ENCODE results near the gene MYO1E. TPM values are rescaled to one million over a fixed set of nuclear protein-coding genes. Genes with fewer than 3 reads are reported as not detected.
"Not testable (repeated sequence)": the region's sequence is repeated elsewhere in the genome, so short reads cannot be mapped to it uniquely, and the experiment has no call there.

Gene MYO1E
- total RNA-seq, 1 experiment from 2014 or later: 117 TPM

- DNase-seq (ENCODE audit: low read depth): peak; percentile 24
Measured at GRCh38 chr15:59143281-59143680, 229.4 kb downstream of the MYO1E start.

- no peak for DNase-seq (ENCODE audit: low read depth)
Measured at GRCh38 chr15:59140422-59141226, 232.0 kb downstream of the MYO1E start.

GRCh38 chr15:59138243-59138642 is 234.4 kb downstream of the MYO1E start:
- DNase-seq (ENCODE audit: low read depth): peak; percentile 53

GRCh38 chr15:59137566-59137965 is 235.1 kb downstream of the MYO1E start:
- DNase-seq (ENCODE audit: low read depth): no peak

GRCh38 chr15:59133929-59134427 is 238.7 kb downstream of the MYO1E start:
- no peak for DNase-seq (ENCODE audit: low read depth)

GRCh38 chr15:59131969-59132562 is 240.6 kb downstream of the MYO1E start:
- DNase-seq (ENCODE audit: low read depth): no peak

- no peak for DNase-seq (ENCODE audit: low read depth)
Measured at GRCh38 chr15:59131456-59131855, 241.2 kb downstream of the MYO1E start.

GRCh38 chr15:59127255-59127654 is 245.4 kb downstream of the MYO1E start:
- not testable (repeated sequence) for DNase-seq (ENCODE audit: low read depth)

GRCh38 chr15:59125683-59126082 is 247.0 kb downstream of the MYO1E start:
- not testable (repeated sequence) for DNase-seq (ENCODE audit: low read depth)

GRCh38 chr15:59124261-59124660 is 248.4 kb downstream of the MYO1E start:
- DNase-seq (ENCODE audit: low read depth): no peak

GRCh38 chr15:59120937-59121336 is 251.7 kb downstream of the MYO1E start:
- DNase-seq (ENCODE audit: low read depth): no peak

GRCh38 chr15:59119625-59120024 is 253.0 kb downstream of the MYO1E start:
- DNase-seq (ENCODE audit: low read depth): no peak

- no peak for DNase-seq (ENCODE audit: low read depth)
Measured at GRCh38 chr15:59116771-59117170, 255.9 kb downstream of the MYO1E start.

- DNase-seq (ENCODE audit: low read depth): no peak
Measured at GRCh38 chr15:59116141-59116540, 256.5 kb downstream of the MYO1E start.

- no peak for DNase-seq (ENCODE audit: low read depth)
Measured at GRCh38 chr15:59115047-59115446, 257.6 kb downstream of the MYO1E start.

GRCh38 chr15:59111251-59111650 is 261.4 kb downstream of the MYO1E start:
- DNase-seq (ENCODE audit: low read depth): no peak

GRCh38 chr15:59105854-59106253 is 266.8 kb downstream of the MYO1E start:
- DNase-seq (ENCODE audit: low read depth): peak; percentile 7

GRCh38 chr15:59104912-59105732 is 267.5 kb downstream of the MYO1E start, which contains the start of gene CCNB2:
CCNB2 (plus strand) TSS chr15:59105146; CDS start chr15:59105269, 123 bp downstream.
- peak; percentile 98 for DNase-seq (ENCODE audit: low read depth)

- DNase-seq (ENCODE audit: low read depth): no peak
Measured at GRCh38 chr15:59104602-59104911, 268.1 kb downstream of the MYO1E start.

GRCh38 chr15:59099162-59099685 is 273.4 kb downstream of the MYO1E start:
- no peak for DNase-seq (ENCODE audit: low read depth)

- DNase-seq (ENCODE audit: low read depth): no peak
Measured at GRCh38 chr15:59096429-59096828, 276.2 kb downstream of the MYO1E start.

GRCh38 chr15:59094077-59094476 is 278.6 kb downstream of the MYO1E start:
- DNase-seq (ENCODE audit: low read depth): no peak
